Ovary (tissue), 9 donors: Measurements from ENCODE around the gene RPL22. TPM values are rescaled to one million over a fixed set of nuclear protein-coding genes. Genes with fewer than 3 reads are reported as not detected.

ENCODE experiments used
- DNase-seq, 5 donors: peaks; one replicate each; pipeline ENCODE4 v3.0.0-alpha.2; 2019 to 2020
- H3K27ac ChIP-seq, 2 donors: fragments of 200-600 bp; one replicate each; pipeline versions ENCODE4 v1.5.1 to v1.8.0; 2019 to 2022
- H3K27me3 ChIP-seq: fragments of 200-600 bp; one replicate; pipeline ENCODE4 v1.8.0; 2022
- H3K36me3 ChIP-seq: fragments of 200-600 bp; sonication (generic); one replicate; pipeline ENCODE4 v1.5.1; 2019
- H3K4me1 ChIP-seq: one replicate; pipeline ENCODE4 v1.8.1; 2013; ENCODE audit warnings: mild to moderate bottlenecking, moderate library complexity; ENCODE audit not compliant: insufficient read depth
- H3K4me3 ChIP-seq: fragments of 200-600 bp; sonication (generic); one replicate; pipeline ENCODE4 v1.5.1; 2017
- H3K9me3 ChIP-seq, 2 donors: fragments of 200-600 bp in 1 of 2; sonication (generic) in 1 of 2; one replicate each; pipeline versions ENCODE4 v1.5.1 to v1.8.1; 2013 to 2019; ENCODE audit warnings: mild to moderate bottlenecking in 1 of 2, moderate library complexity in 1 of 2
- EP300 ChIP-seq: sonication (generic); formaldehyde crosslinking; IDR thresholded peaks from one replicate; pipeline ENCODE4 v1.6.1; 2017; ENCODE audit warnings: antibody characterized with exemption
- POLR2A ChIP-seq: fragments of 450-650 bp; IDR thresholded peaks from one replicate; pipeline ENCODE4 v1.6.1; 2017; ENCODE audit warnings: antibody characterized with exemption, mild to moderate bottlenecking, moderate library complexity
- WGBS, 3 donors: extraction: QIAGEN DNeasy Blood & Tissue Kit in 1 of 3; methylation state at CpG; one replicate each; pipeline versions ENCODE4 v1.1.5 to v1.1.7; 2013 to 2017; 5-methylcytosine and 5-hydroxymethylcytosine counted together
- intact Hi-C, 4 donors: fragments of 100-400 bp; cut with DNase I; formaldehyde crosslinking; loops; one replicate each; pipeline versions ENCODE4 v1.11.0 to v1.15.1; 2022 to 2023
- polyA plus RNA-seq, 2 donors: library from polyadenylated mRNA; stranded (reverse); fragments of 200-250 nt in 1 of 2; fragments of 350-450 nt in 1 of 2; fragmentation: Illumina TruSeq in 1 of 2; extraction: RNeasy Lipid Tissue Mini Kit (QIAGEN cat#74804) in 1 of 2; gene quantifications; one replicate each; pipeline ENCODE4 v1.2.3, GENCODE V29; 2013 to 2014
- total RNA-seq, 7 donors: library from RNA; depleted of rRNA in 2 of 7; stranded (reverse); fragments of >200 nt in 2 of 7; fragmentation: NEBNext Ultra II Directional in 3 of 7; extraction: Animal tissue kit (Norgen Biotek cat#: 25700) in 3 of 7; gene quantifications; one replicate each; pipeline versions ENCODE4 v1.1.0 to v1.2.4, GENCODE V29; 2016 to 2023
- TF ChIP-seq, protein P1 (sequence below), 3 donors: fragments of 450-650 bp in 2 of 3; fragments of 200-600 bp in 1 of 3; IDR thresholded peaks; one replicate each; pipeline versions ENCODE4 v1.5.1 to v1.8.0; 2016 to 2022; ENCODE audit warnings: antibody characterized with exemption in 3 of 3, mild to moderate bottlenecking in 1 of 3
- donor health status: DM: no; HTN: no; CAD: no; lungs with moderate emphysema.
- donor health status: DM: no; HTN: no; CAD: no.
- donor health status: Bipolar disorder and iron deficiency.
- donor health status: DM: yes; HTN: yes; CAD: no.
- donor health status: DM: no; HTN: no; CAD: no.
- donor health status: DM: yes; HTN: yes; CAD: no.

RPL22 gene
- total and polyA plus RNA-seq, 9 donors = 379 to 2,062 (median 715) TPM

DNA sequence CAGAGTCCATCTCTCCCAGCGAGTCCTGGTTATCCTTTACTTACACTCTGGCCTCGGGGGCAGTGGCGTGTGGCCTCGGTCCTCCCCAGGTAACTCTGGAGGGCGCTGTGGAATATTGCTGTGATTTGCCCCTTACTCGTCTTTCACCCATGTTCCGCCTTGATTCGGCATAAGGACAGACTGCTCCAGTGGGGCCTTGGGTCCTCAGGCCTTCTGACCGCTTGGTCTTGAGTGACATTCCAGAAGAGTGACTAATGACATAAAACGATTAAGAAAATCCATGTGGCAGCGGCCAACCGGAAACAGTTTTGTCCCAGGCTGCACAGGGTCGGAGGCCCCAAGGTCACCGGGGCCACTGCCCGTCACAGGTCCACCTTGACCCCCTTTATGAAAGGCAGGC is 25.3 kb upstream of the RPL22 start:
- Histone ChIP-seq H3K36me3 (no peaks in the 10 kb centered on the region), H3K9me3 (no peaks in the 10 kb centered on the region), H3K27ac (no peak overlapping the region), H3K4me1 (no peaks in the 10 kb centered on the region), H3K4me3 (no peak overlapping the region), H3K27me3 (no peaks in the 10 kb centered on the region)
- DNase-seq = no peak
- intact Hi-C loops = no loop called here
- 73 to 83% (median 76%) methylated on average over 15 of the region's 15 CpGs for WGBS, 3 donors
- TF ChIP-seq, protein P1, sequence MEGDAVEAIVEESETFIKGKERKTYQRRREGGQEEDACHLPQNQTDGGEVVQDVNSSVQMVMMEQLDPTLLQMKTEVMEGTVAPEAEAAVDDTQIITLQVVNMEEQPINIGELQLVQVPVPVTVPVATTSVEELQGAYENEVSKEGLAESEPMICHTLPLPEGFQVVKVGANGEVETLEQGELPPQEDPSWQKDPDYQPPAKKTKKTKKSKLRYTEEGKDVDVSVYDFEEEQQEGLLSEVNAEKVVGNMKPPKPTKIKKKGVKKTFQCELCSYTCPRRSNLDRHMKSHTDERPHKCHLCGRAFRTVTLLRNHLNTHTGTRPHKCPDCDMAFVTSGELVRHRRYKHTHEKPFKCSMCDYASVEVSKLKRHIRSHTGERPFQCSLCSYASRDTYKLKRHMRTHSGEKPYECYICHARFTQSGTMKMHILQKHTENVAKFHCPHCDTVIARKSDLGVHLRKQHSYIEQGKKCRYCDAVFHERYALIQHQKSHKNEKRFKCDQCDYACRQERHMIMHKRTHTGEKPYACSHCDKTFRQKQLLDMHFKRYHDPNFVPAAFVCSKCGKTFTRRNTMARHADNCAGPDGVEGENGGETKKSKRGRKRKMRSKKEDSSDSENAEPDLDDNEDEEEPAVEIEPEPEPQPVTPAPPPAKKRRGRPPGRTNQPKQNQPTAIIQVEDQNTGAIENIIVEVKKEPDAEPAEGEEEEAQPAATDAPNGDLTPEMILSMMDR (IDR thresholded peaks at IDR 0.05) = no peak
- TF ChIP-seq POLR2A (no peak), EP300 (no peak)

- TF ChIP-seq, protein P1 (IDR thresholded peaks at IDR 0.05) = no peak
- no peak for TF ChIP-seq EP300
- no peak for TF ChIP-seq POLR2A
- H3K4me1 ChIP-seq = no peaks in the 10 kb centered on the region
- H3K36me3 ChIP-seq = no peaks in the 10 kb centered on the region
- H3K27ac ChIP-seq = no peak overlapping the region
- 97 to 98% (median 97%) methylated on average over 13 of the region's 13 CpGs for WGBS, 3 donors
- no peak overlapping the region for H3K4me3 ChIP-seq
- intact Hi-C loops = no loop called here
- no peaks in the 10 kb centered on the region for H3K9me3 ChIP-seq
- no peaks in the 10 kb centered on the region for H3K27me3 ChIP-seq
- DNase-seq = no peak
Measured at GRCh38 chr1:6223617-6224016, 24.2 kb upstream of the RPL22 start.

DNA sequence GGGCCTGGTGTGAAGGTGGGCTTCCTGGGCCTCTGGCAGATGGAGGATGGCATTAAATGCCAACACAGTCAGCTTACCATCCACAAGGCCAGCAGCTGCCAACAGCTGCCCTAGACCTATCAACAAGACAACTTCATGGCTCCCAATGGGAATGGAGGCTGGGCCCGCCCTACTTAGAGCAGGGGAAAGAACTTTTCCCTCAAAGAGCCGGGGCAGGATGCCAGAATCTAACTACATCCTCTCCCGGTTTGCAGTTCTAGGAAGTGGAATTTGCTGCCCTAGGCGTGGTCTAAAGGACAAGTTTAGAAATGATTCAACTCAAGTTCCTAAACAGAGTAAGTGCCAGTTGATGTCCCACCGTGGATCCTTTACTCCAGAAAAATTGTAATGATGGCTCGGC is 23.2 kb upstream of the RPL22 start:
- WGBS, 3 donors = 48 to 59% (median 48%) methylated on average over 6 of the region's 6 CpGs
- no peak for DNase-seq
- Histone ChIP-seq H3K27ac (no peak overlapping the region), H3K27me3 (no peaks in the 10 kb centered on the region), H3K9me3 (no peaks in the 10 kb centered on the region), H3K36me3 (no peaks in the 10 kb centered on the region), H3K4me1 (no peaks in the 10 kb centered on the region), H3K4me3 (no peak overlapping the region)
- intact Hi-C loops = no loop called here
- TF ChIP-seq EP300 (no peak), POLR2A (no peak)
- TF ChIP-seq, protein P1 (IDR thresholded peaks at IDR 0.05) = no peak

GRCh38 chr1:6221210-6221784 is 21.9 kb upstream of the RPL22 start:
- 82 to 90% (median 89%) methylated on average over 12 of the region's 12 CpGs for WGBS, 3 donors
- no peaks in the 10 kb centered on the region for H3K27me3 ChIP-seq
- H3K9me3 ChIP-seq = no peaks in the 10 kb centered on the region
- H3K27ac ChIP-seq = no peak overlapping the region
- no peak for DNase-seq
- TF ChIP-seq POLR2A (no peak), EP300 (no peak)
- TF ChIP-seq, protein P1 (IDR thresholded peaks at IDR 0.05) = no peak
- H3K4me1 ChIP-seq = no peaks in the 10 kb centered on the region
- no peak overlapping the region for H3K4me3 ChIP-seq
- no peaks in the 10 kb centered on the region for H3K36me3 ChIP-seq
- intact Hi-C loops = no loop called here
